Loucy (cell line): ENCODE measurements around the gene FHAD1.
"Not testable (repeated sequence)": the region's sequence is repeated elsewhere in the genome, so short reads cannot be mapped to it uniquely, and the experiment has no call there.

Source experiments
- H2AFZ ChIP-seq: fragments of 200-600 bp; sonication (generic); 2 replicates; pipeline ENCODE4 v1.6.0; 2016; ENCODE audit warnings: antibody characterized with exemption, mild to moderate bottlenecking, low read length, moderate library complexity
- H3F3A ChIP-seq: fragments of 200-600 bp; 2 replicates; pipeline ENCODE4 v1.6.0; 2016; ENCODE audit warnings: antibody characterized with exemption, low read depth, mild to moderate bottlenecking
- H3K27me3 ChIP-seq: fragments of 200-600 bp; sonication (generic); 2 replicates; pipeline ENCODE4 v1.6.1; 2014; ENCODE audit warnings: low read length, mild to moderate bottlenecking; ENCODE audit not compliant: insufficient read depth, poor library complexity, severe bottlenecking
- H3K36me3 ChIP-seq: fragments of 200-600 bp; sonication (generic); 2 replicates; pipeline ENCODE4 v1.6.1; 2016; ENCODE audit warnings: low read length; ENCODE audit not compliant: insufficient read depth
- H3K4me1 ChIP-seq: fragments of 200-600 bp; sonication (generic); 2 replicates; pipeline ENCODE4 v1.5.1; 2014; ENCODE audit warnings: low read length, mild to moderate bottlenecking; ENCODE audit not compliant: insufficient read depth, poor library complexity, severe bottlenecking
- H3K4me2 ChIP-seq: fragments of 200-600 bp; sonication (generic); 2 replicates; pipeline ENCODE4 v1.6.0; 2014; ENCODE audit warnings: antibody characterized with exemption, low read length, low read depth, mild to moderate bottlenecking; ENCODE audit not compliant: poor library complexity, severe bottlenecking
- H3K4me3 ChIP-seq: fragments of 200-600 bp; sonication (generic); 2 replicates; pipeline ENCODE4 v1.5.1; 2014; ENCODE audit warnings: low read length, mild to moderate bottlenecking, mixed read lengths; ENCODE audit not compliant: poor library complexity, severe bottlenecking
- H3K79me2 ChIP-seq: fragments of 200-600 bp; sonication (generic); 2 replicates; pipeline ENCODE4 v1.6.1; 2014; ENCODE audit warnings: low read length; ENCODE audit not compliant: insufficient read depth
- H3K9ac ChIP-seq: fragments of 200-600 bp; sonication (generic); 2 replicates; pipeline ENCODE4 v1.6.0; 2014; ENCODE audit warnings: mild to moderate bottlenecking, low read depth, low read length, moderate library complexity; ENCODE audit not compliant: poor library complexity, severe bottlenecking
- H3K9me2 ChIP-seq: fragments of 200-600 bp; sonication (generic); replicated peaks from 2 replicates; pipeline ENCODE4 v1.6.1; 2016; ENCODE audit warnings: low read depth, low read length, mixed read lengths
- H3K9me3 ChIP-seq: fragments of 200-600 bp; sonication (generic); 2 replicates; pipeline ENCODE4 v1.6.1; 2014; ENCODE audit warnings: mild to moderate bottlenecking, antibody characterized with exemption, low read length, low read depth; ENCODE audit not compliant: insufficient read depth
- H4K20me1 ChIP-seq: fragments of 200-600 bp; sonication (generic); 2 replicates; pipeline ENCODE4 v1.6.0; 2014; ENCODE audit warnings: antibody characterized with exemption, low read length, mild to moderate bottlenecking; ENCODE audit not compliant: insufficient read depth, poor library complexity, severe bottlenecking
- CTCF ChIP-seq: fragments of 200-600 bp; sonication (generic); conservative IDR thresholded peaks from 2 replicates; pipeline ENCODE4 v1.5.1; 2014; ENCODE audit warnings: mild to moderate bottlenecking, antibody characterized with exemption, low read length
- EZH2phosphoT487 ChIP-seq: fragments of 200-600 bp; IDR thresholded peaks from 2 replicates; pipeline ENCODE4 v1.6.1; 2018; ENCODE audit warnings: antibody characterized with exemption, mild to moderate bottlenecking, moderate library complexity, borderline replicate concordance

Gene FHAD1

GRCh38 chr1:15371610-15372545 lies 124.9 kb downstream of the FHAD1 start:
- Histone ChIP-seq H3K4me1 (no peaks in the 10 kb centered on the region), H3K27me3 (no peaks in the 10 kb centered on the region), H3K9me3 (no peaks in the 10 kb centered on the region), H3K9ac (no peak overlapping the region), H3K4me2 (no peak overlapping the region), H3K79me2 (no peaks in the 10 kb centered on the region), H4K20me1 (no peaks in the 10 kb centered on the region), H3K9me2 (no peaks in the 10 kb centered on the region), H2AFZ (no peak overlapping the region), H3F3A (no peaks in the 10 kb centered on the region), H3K4me3 (no peak overlapping the region), H3K36me3 (no peaks in the 10 kb centered on the region)
- TF ChIP-seq EZH2phosphoT487 (no peak), CTCF (no peak)

GRCh38 chr1:15378729-15379128 lies 131.7 kb downstream of the FHAD1 start:
- Histone ChIP-seq H3K9me2 (no peaks in the 10 kb centered on the region), H3K9ac (no peak overlapping the region), H3K36me3 (no peaks in the 10 kb centered on the region), H3K4me3 (no peak overlapping the region), H3F3A (no peaks in the 10 kb centered on the region), H2AFZ (no peak overlapping the region), H3K79me2 (no peaks in the 10 kb centered on the region), H3K4me2 (no peak overlapping the region), H4K20me1 (no peaks in the 10 kb centered on the region), H3K4me1 (no peaks in the 10 kb centered on the region), H3K9me3 (no peaks in the 10 kb centered on the region), H3K27me3 (no peaks in the 10 kb centered on the region)
- TF ChIP-seq EZH2phosphoT487, result no peak
- TF ChIP-seq CTCF, result no peak

- not testable (repeated sequence) for H3K9me2 ChIP-seq, H3K36me3 ChIP-seq, H3K9me3 ChIP-seq, H3K4me2 ChIP-seq, H3K4me3 ChIP-seq, H4K20me1 ChIP-seq, H3K79me2 ChIP-seq, H3K4me1 ChIP-seq, H2AFZ ChIP-seq, H3K9ac ChIP-seq, H3K27me3 ChIP-seq, H3F3A ChIP-seq
Measured at GRCh38 chr1:15379151-15379550, 132.1 kb downstream of the FHAD1 start.
